K562 (cell line): ENCODE data around the gene KDM2B. TPM values are rescaled to one million over a fixed set of nuclear protein-coding genes. Genes with fewer than 3 reads are reported as not detected.

ENCODE experiments used
- C11orf30 ChIP-seq: fragments of 450-650 bp; IDR thresholded peaks from 2 replicates; pipeline ENCODE4 v1.6.1; 2016; ENCODE audit warnings: low read depth, mild to moderate bottlenecking
- CXXC5 ChIP-seq: fragments of 250-450 bp; sonication (Bioruptor Pico); IDR thresholded peaks from 2 replicates; pipeline ENCODE4 v1.8.0; 2022; ENCODE audit warnings: inconsistent platforms, mild to moderate bottlenecking, moderate library complexity
- DACH1 ChIP-seq: fragments of 450-650 bp; IDR thresholded peaks from 2 replicates; pipeline ENCODE4 v1.6.1; 2018; ENCODE audit not compliant: partially characterized antibody
- ESRRB ChIP-seq: fragments of 250-450 bp; sonication (Bioruptor Pico); IDR thresholded peaks from 2 replicates; pipeline ENCODE4 v1.5.0; 2020; ENCODE audit warnings: mild to moderate bottlenecking, moderate library complexity, borderline replicate concordance
- HIVEP1 ChIP-seq: fragments of 250-450 bp; sonication (Bioruptor Pico); IDR thresholded peaks from 2 replicates; pipeline ENCODE4 v1.4.0; 2020; ENCODE audit warnings: mild to moderate bottlenecking
- HMGXB4 ChIP-seq: sonication (generic); formaldehyde crosslinking; IDR thresholded peaks from 2 replicates; pipeline ENCODE4 v1.8.1; 2023; ENCODE audit warnings: mild to moderate bottlenecking, missing genetic modification reagents
- IRF9 ChIP-seq: fragments of 450-650 bp; IDR thresholded peaks from 2 replicates; pipeline ENCODE4 v1.6.1; 2016; ENCODE audit warnings: missing biosample characterization, missing genetic modification characterization
- MBD2 ChIP-seq: sonication (generic); IDR thresholded peaks from 2 replicates; pipeline ENCODE4 v1.6.1; 2016; ENCODE audit warnings: low read depth, borderline replicate concordance
- MYC ChIP-seq, 2 experiments: fragments of 250-450 bp in 1 of 2; sonication (Bioruptor Pico) in 1 of 2; IDR thresholded peaks; 2 replicates each; pipeline versions ENCODE4 v1.5.1 to v1.6.1; 2012 to 2021; ENCODE audit warnings: low read depth in 2 of 2, borderline replicate concordance in 1 of 2, improper control_type of control experiment in 1 of 2, low read length in 1 of 2, mild to moderate bottlenecking in 1 of 2, moderate library complexity in 1 of 2
- SAFB ChIP-seq: fragments of 200-400 bp; formaldehyde crosslinking; IDR thresholded peaks from 2 replicates; pipeline ENCODE4 v1.6.1; 2017; ENCODE audit warnings: low read depth, low read length, borderline replicate concordance
- STAT6 ChIP-seq: sonication (generic); formaldehyde crosslinking; IDR thresholded peaks from 2 replicates; pipeline ENCODE4 v1.8.1; 2023; ENCODE audit warnings: mild to moderate bottlenecking, missing genetic modification reagents
- THRAP3 ChIP-seq: fragments of 450-650 bp; IDR thresholded peaks from 2 replicates; pipeline ENCODE4 v1.6.1; 2016; ENCODE audit warnings: mild to moderate bottlenecking, inconsistent platforms, borderline replicate concordance
- TRIM24 ChIP-seq, 2 experiments: fragments of 450-650 bp; IDR thresholded peaks; 2 replicates each; pipeline ENCODE4 v1.6.1; 2016
- XRCC5 ChIP-seq: fragments of 200-400 bp; formaldehyde crosslinking; IDR thresholded peaks from 2 replicates; pipeline ENCODE4 v1.6.1; 2017; ENCODE audit warnings: low read depth, mild to moderate bottlenecking, low read length
- ZNF121 ChIP-seq: sonication (generic); formaldehyde crosslinking; conservative IDR thresholded peaks from 2 replicates; pipeline ENCODE4 v1.8.0; 2022; ENCODE audit warnings: missing genetic modification reagents
- ZNF224 ChIP-seq: sonication (generic); formaldehyde crosslinking; IDR thresholded peaks from 2 replicates; pipeline ENCODE4 v1.8.0; 2022; ENCODE audit warnings: mild to moderate bottlenecking, missing genetic modification reagents
- polyA plus RNA-seq, 8 experiments: library from polyadenylated mRNA; depleted of rRNA in 4 of 8; stranded (reverse) in 5 of 8; unstranded in 3 of 8; fragments of >200 nt; fragmentation: Nextera tagmentation in 2 of 8; fragmentation: Illumina TruSeq in 1 of 8; extraction: Ambion mirVana in 2 of 8; extraction: Trizol in 1 of 8; gene quantifications; 2 replicates each; pipeline versions ENCODE4 v1.2.1 to v1.2.3, GENCODE V29; 2011 to 2014; ENCODE audit warnings: inconsistent platforms in 1 of 8, missing spikeins in 1 of 8
- total RNA-seq, 7 experiments: library from RNA; depleted of rRNA in 6 of 7; stranded (reverse); fragments of >200 nt in 6 of 7; fragmentation: Illumina TruSeq in 2 of 7; extraction: Trizol in 2 of 7; gene quantifications; 2 replicates each; pipeline versions ENCODE4 v1.2.1 to v1.2.3, GENCODE V29; 2011 to 2021; ENCODE audit warnings: low replicate concordance in 1 of 7
- TF ChIP-seq, protein P1 (sequence below): fragments of 450-650 bp; IDR thresholded peaks from 2 replicates; pipeline ENCODE4 v1.6.1; 2016; ENCODE audit warnings: antibody characterized with exemption
- TF ChIP-seq, protein P2 (sequence below), 2 experiments: fragments of 200-800 bp in 1 of 2; sonication (Bioruptor generic) in 1 of 2; sonication (generic) in 1 of 2; formaldehyde crosslinking in 1 of 2; IDR thresholded peaks in 1 of 2; conservative IDR thresholded peaks in 1 of 2; 2 replicates each; pipeline versions ENCODE4 v1.5.0 to v1.6.1; 2016 to 2020; ENCODE audit warnings: missing compliant biosample characterization in 1 of 2, missing genetic modification characterization in 1 of 2, missing genetic modification reagents in 1 of 2

KDM2B gene
- total and polyA plus RNA-seq, 9 of the 15 experiments (the other 6 are each of a cell fraction or from before 2014, with no cell fraction given), result 7.4 to 50.5 (median 22.5) TPM

- TF ChIP-seq STAT6 (no peak), ZNF224 (CRISPR knock-in tag) (no peak), MBD2 (no peak), THRAP3 (no peak), DACH1 (no peak), ZNF121 (CRISPR knock-in tag) (no peak), XRCC5 (no peak), IRF9 (tag) (no peak), CXXC5 (peak; percentile 19; the same call in 1 of the 2 replicates), C11orf30 (no peak), HIVEP1 (CRISPR knock-in tag) (no peak), HMGXB4 (CRISPR knock-in tag) (no peak), SAFB (no peak), ESRRB (CRISPR knock-in tag) (no peak), TRIM24 (IDR thresholded peaks at IDR 0.05) (no peak), MYC (IDR thresholded peaks at IDR 0.05; ENCODE audit: low read depth, low read length) (no peak), MYC (CRISPR knock-in tag; IDR thresholded peaks at IDR 0.05; ENCODE audit: borderline replicate concordance, low read depth) (no peak)
- TF ChIP-seq, protein P1, sequence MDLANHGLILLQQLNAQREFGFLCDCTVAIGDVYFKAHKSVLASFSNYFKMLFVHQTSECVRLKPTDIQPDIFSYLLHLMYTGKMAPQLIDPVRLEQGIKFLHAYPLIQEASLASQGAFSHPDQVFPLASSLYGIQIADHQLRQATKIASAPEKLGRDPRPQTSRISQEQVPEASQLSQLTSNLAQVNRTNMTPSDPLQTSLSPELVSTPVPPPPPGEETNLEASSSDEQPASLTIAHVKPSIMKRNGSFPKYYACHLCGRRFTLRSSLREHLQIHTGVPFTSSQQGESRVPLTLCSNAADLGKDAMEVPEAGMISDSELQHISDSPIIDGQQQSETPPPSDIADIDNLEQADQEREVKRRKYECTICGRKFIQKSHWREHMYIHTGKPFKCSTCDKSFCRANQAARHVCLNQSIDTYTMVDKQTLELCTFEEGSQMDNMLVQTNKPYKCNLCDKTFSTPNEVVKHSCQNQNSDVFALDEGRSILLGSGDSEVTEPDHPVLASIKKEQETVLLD, result no peak
- TF ChIP-seq, protein P2, sequence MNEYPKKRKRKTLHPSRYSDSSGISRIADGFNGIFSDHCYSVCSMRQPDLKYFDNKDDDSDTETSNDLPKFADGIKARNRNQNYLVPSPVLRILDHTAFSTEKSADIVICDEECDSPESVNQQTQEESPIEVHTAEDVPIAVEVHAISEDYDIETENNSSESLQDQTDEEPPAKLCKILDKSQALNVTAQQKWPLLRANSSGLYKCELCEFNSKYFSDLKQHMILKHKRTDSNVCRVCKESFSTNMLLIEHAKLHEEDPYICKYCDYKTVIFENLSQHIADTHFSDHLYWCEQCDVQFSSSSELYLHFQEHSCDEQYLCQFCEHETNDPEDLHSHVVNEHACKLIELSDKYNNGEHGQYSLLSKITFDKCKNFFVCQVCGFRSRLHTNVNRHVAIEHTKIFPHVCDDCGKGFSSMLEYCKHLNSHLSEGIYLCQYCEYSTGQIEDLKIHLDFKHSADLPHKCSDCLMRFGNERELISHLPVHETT (CRISPR knock-in tag; conservative IDR thresholded peaks at IDR 0.05 in 1 of 2, IDR thresholded peaks at IDR 0.05 in 1 of 2), result peak in 1 of 2 experiments; percentile 93; a peak in 2 of 4 replicates
Observed at GRCh38 chr12:121579981-121580868, 598 bp downstream of the KDM2B start (continued).
